ENCODE results near the gene RAB30.

The RAB30 gene

GRCh38 chr11:82936261-82936660 lies 135.4 kb downstream of the RAB30 start:
- DNase-seq: no peak

- DNase-seq: no peak
These were observed 139.1 kb downstream of the RAB30 start for GRCh38 chr11:82932564-82932963.

- DNase-seq: no peak
These were observed 141.0 kb downstream of the RAB30 start for GRCh38 chr11:82930734-82931133.

GRCh38 chr11:82930229-82930628 lies 141.5 kb downstream of the RAB30 start:
- DNase-seq: no peak

GRCh38 chr11:82929121-82929520 lies 142.6 kb downstream of the RAB30 start:
- DNase-seq: no peak

GRCh38 chr11:82927264-82927880 lies 144.3 kb downstream of the RAB30 start:
- DNase-seq: peak; percentile 77

GRCh38 chr11:82924522-82925224 lies 147.0 kb downstream of the RAB30 start:
- DNase-seq: no peak

All from NCI-H510A treated with DMSO at 0.1 percent for 48 hours (cell line).